AG09319 (cell line): ENCODE data around the gene CCM2L.

ENCODE experiments used
- DNase-seq: peaks from one replicate; pipeline ENCODE4 v3.0.0-alpha.2; 2010; ENCODE audit warnings: low read depth; ENCODE audit errors: extremely low read depth
- TF ChIP-seq, protein P1 (sequence below): IDR thresholded peaks from 2 replicates; pipeline ENCODE4 v1.5.1; 2011; ENCODE audit warnings: low read depth, mild to moderate bottlenecking, inconsistent platforms, low read length, moderate library complexity

Gene CCM2L

DNA sequence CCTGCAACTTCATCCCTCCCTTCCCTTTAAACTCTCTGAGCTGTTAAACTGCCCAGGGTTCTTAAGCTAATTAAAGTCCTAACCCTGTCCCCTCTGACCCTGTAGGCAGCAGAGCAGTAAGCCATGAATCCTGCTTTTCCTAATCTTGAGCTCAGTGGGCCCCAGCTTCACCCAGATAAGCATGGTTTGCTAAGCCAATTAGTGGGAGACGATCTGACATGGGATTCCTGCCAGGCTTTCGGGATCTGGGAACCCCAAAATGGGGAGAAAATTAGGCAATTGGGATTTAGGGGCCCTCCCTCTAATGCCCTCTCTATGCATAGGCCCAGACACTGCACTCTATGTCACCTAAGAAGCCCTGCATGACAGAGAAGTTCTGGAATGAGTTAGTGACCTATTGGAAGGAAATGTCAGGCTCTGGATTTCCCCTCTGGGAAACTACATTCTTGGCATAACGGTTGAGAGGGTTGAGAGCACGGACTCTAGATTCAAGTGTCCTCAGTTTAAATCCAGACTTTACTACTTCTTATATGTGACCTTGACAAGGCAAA lies 37.7 kb upstream of the CCM2L start:
- no peak for DNase-seq
- TF ChIP-seq, protein P1, sequence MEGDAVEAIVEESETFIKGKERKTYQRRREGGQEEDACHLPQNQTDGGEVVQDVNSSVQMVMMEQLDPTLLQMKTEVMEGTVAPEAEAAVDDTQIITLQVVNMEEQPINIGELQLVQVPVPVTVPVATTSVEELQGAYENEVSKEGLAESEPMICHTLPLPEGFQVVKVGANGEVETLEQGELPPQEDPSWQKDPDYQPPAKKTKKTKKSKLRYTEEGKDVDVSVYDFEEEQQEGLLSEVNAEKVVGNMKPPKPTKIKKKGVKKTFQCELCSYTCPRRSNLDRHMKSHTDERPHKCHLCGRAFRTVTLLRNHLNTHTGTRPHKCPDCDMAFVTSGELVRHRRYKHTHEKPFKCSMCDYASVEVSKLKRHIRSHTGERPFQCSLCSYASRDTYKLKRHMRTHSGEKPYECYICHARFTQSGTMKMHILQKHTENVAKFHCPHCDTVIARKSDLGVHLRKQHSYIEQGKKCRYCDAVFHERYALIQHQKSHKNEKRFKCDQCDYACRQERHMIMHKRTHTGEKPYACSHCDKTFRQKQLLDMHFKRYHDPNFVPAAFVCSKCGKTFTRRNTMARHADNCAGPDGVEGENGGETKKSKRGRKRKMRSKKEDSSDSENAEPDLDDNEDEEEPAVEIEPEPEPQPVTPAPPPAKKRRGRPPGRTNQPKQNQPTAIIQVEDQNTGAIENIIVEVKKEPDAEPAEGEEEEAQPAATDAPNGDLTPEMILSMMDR, result no peak

GRCh38 chr20:31974296-31974695 lies 35.9 kb upstream of the CCM2L start:
- DNase-seq, result no peak
- TF ChIP-seq, protein P1, result no peak

DNA sequence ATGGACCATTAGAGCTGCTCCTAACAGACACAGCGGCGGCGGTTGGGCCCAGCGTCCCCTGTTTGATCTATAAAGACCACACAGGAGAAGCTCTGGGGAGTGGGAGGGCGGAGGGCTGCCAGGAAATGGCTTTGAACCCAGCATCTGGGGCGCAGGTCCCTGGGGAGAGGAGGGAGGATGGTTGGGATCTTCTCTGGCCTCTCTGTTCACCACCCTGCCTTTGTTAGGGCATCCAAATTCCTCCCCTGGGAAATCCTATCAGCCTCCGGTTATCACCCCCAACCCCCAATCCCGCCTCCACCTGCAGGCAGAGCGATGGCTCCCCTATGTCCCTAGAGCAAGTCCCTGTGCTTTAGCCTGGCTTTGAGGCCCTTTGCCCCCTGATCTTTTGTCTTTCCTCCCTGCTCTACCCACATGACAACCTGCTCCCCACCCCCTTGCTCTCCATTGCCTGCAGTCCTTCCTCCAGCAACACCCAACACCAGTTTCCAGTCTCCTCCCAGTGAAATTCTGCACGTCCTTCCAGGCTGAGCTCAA lies 35.2 kb upstream of the CCM2L start:
- TF ChIP-seq, protein P1, result no peak
- no peak for DNase-seq

DNA sequence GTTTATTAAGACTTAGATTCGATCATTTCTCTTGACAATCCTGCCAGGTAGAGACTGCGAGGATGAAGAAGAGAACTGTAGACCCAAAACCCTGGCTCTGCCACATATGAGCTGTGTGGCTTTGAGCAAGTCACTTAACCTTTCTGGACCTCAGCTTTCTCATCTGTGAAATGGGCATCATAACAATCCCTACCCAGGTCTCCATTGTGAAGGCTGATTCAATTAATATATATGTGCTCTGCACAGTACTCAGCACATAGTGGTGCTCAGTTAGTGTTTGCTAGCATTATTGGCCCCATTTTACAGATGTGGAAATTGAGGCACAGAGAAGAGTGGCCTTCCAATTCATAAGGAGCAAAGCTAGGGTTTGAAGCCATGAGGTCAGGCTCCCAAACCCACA lies 34.4 kb upstream of the CCM2L start:
- TF ChIP-seq, protein P1, result no peak
- no peak for DNase-seq

GRCh38 chr20:31977080-31977479 lies 33.2 kb upstream of the CCM2L start:
- no peak for DNase-seq
- TF ChIP-seq, protein P1, result no peak

GRCh38 chr20:31979713-31980426 lies 30.4 kb upstream of the CCM2L start:
- TF ChIP-seq, protein P1, result no peak
- DNase-seq, result no peak

- DNase-seq, result no peak
- TF ChIP-seq, protein P1, result no peak
Observed at GRCh38 chr20:31981784-31982183, 28.5 kb upstream of the CCM2L start.
